ENCODE measurements around the gene PALS1. TPM values are rescaled to one million over a fixed set of nuclear protein-coding genes. Genes with fewer than 3 reads are reported as not detected.

Gene PALS1
- total and polyA plus RNA-seq, 2 of the 8 experiments (the other 6 are each of a cell fraction or from before 2014, with no cell fraction given), result 6.7 to 25.1 TPM

DNA sequence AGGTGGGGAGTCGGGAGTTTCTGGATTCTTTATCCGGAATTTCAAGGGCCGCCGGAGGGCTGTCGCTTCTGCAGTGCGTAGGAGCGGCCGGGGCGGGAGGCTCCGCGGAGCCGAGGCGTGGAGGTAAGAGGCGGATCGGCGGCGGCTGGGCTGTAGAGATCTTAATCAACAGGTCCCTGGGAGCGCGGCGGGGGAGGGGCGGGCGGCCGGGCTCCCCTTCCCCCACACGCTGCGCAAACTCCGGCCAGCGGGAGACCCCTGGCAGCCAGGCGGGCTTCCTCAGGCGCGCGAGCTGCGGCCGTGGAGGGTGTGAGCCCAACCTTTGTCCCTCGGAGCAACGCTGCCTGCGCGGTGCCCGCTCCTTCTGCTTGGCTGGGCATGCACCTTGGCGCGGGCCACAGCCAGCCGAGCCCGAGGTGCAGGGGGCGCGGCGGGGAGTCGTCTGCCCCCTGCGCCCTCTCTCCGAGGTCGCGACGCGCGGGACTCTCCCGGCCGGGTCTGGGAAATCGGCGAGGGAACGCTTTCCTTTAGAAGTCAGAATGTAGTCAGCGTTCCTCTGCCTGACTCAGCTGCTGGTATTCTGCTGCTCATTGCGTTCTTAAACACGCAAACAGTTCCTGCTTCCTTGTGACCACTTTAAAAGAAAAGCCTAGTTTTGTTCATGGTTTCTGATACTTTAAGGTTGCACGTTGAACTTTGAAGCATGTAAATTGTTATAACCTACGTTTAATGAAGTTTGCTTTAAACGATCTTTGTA lies at the start of gene PALS1 (continued):
- TF ChIP-seq CTCF (IDR thresholded peaks at IDR 0.05; ENCODE audit: control extremely low read depth in 1 of 3, insufficient read depth in 1 of 3, low read depth in 1 of 3, low read length in 3 of 3) (no peak), CTBP2 (IDR thresholded peaks at IDR 0.05; ENCODE audit: borderline replicate concordance, insufficient read depth, insufficient read length, low read length) (no peak), SIN3A (conservative IDR thresholded peaks at IDR 0.05 in 1 of 2, IDR thresholded peaks at IDR 0.05 in 1 of 2; ENCODE audit: low read depth in 1 of 2, low read length in 2 of 2) (no peak), POLR2AphosphoS5 (IDR thresholded peaks at IDR 0.05; ENCODE audit: low read depth, low read length) (peak; percentile 60; the same call in 1 of the 2 replicates), EP300 (IDR thresholded peaks at IDR 0.05; ENCODE audit: borderline replicate concordance in 1 of 2, low read depth in 2 of 2, low read length in 2 of 2) (peak in 1 of 2 experiments; percentile 2; a peak in 1 of 3 replicates), TAF1 (IDR thresholded peaks at IDR 0.05; ENCODE audit: low read depth, low read length) (0 out of 2 replicates have a peak, but pooled peaks have one; percentile 48), TBP (IDR thresholded peaks at IDR 0.05; ENCODE audit: low read depth, low read length) (peak; percentile 21), RXRA (IDR thresholded peaks at IDR 0.05; ENCODE audit: insufficient read depth, low read depth, low read length) (no peak), RBBP5 (IDR thresholded peaks at IDR 0.05; ENCODE audit: borderline replicate concordance, low read depth, low read length) (peak; percentile 62; the same call in 1 of the 2 replicates), TAF7 (optimal IDR thresholded peaks at IDR 0.05; ENCODE audit: borderline replicate concordance, low read depth, low read length) (no peak), KDM4A (IDR thresholded peaks at IDR 0.05; ENCODE audit: low read depth, low read length, severe bottlenecking) (peak; percentile 63)
- TF ChIP-seq, protein P1, sequence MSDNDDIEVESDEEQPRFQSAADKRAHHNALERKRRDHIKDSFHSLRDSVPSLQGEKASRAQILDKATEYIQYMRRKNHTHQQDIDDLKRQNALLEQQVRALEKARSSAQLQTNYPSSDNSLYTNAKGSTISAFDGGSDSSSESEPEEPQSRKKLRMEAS (IDR thresholded peaks at IDR 0.05), result peak; percentile 51; the same call in 1 of the 2 replicates
